Upper lobe of right lung (tissue), 1 donor: ENCODE results near the gene PFDN5. TPM values are rescaled to one million over a fixed set of nuclear protein-coding genes. Genes with fewer than 3 reads are reported as not detected.
A peak's percentile ranks its signal among the peaks of the same experiment; 100 is the strongest.

Experiments
- ATAC-seq: fragments of 200-7000 bp; cut with Tn5 transposase; one replicate; pipeline ENCODE4 v1.9.1; 2020; ENCODE audit warnings: mild to moderate bottlenecking, moderate library complexity
- DNase-seq: peaks from one replicate; pipeline ENCODE4 v3.0.0-alpha.2; 2020
- H3K27ac ChIP-seq: fragments of 200-600 bp; one replicate; pipeline ENCODE4 v1.8.0; 2022
- H3K27me3 ChIP-seq: fragments of 200-600 bp; one replicate; pipeline ENCODE4 v1.8.0; 2022; ENCODE audit warnings: mild to moderate bottlenecking
- H3K36me3 ChIP-seq: fragments of 200-600 bp; one replicate; pipeline ENCODE4 v1.8.0; 2022
- H3K4me1 ChIP-seq: fragments of 200-600 bp; one replicate; pipeline ENCODE4 v1.8.0; 2022
- H3K4me3 ChIP-seq: fragments of 200-600 bp; one replicate; pipeline ENCODE4 v1.8.0; 2022; ENCODE audit warnings: mild to moderate bottlenecking
- H3K9me3 ChIP-seq: fragments of 200-600 bp; one replicate; pipeline ENCODE4 v1.8.0; 2022
- CTCF ChIP-seq: fragments of 200-600 bp; IDR thresholded peaks from one replicate; pipeline ENCODE4 v1.8.0; 2022; ENCODE audit warnings: antibody characterized with exemption
- intact Hi-C: fragments of 100-400 bp; cut with DNase I; formaldehyde crosslinking; loops from one replicate; pipeline ENCODE4 v1.11.0; 2022
- total RNA-seq: library from RNA; stranded (reverse); fragmentation: NEBNext Ultra II Directional; extraction: Animal tissue kit (Norgen Biotek cat#: 25700); gene quantifications from one replicate; pipeline ENCODE4 v1.2.1, GENCODE V29; 2021
- donor health status: DM: no; HTN: yes; CAD: no; lungs with severe emphysema.

The PFDN5 gene
- total RNA-seq, 1 donor from 2014 or later, result 424 TPM

GRCh38 chr12:53324779-53325510 is 29.6 kb downstream of the PFDN5 start:
- ATAC-seq (peak; percentile 88), DNase-seq (peak; percentile 95)
- intact Hi-C loops, result no loop called here
- TF ChIP-seq CTCF, result peak; percentile 81
- H3K36me3 ChIP-seq, result no peaks in the 10 kb centered on the region
- peak overlapping the region; percentile 75 for H3K4me3 ChIP-seq
- no peaks in the 10 kb centered on the region for H3K9me3 ChIP-seq
- H3K27me3 ChIP-seq, result no peaks in the 10 kb centered on the region
- peak overlapping the region; percentile 89 for H3K27ac ChIP-seq
- H3K4me1 ChIP-seq, result peaks cover 40% of the 10 kb centered on the region

- Histone ChIP-seq H3K27me3 (no peaks in the 10 kb centered on the region), H3K36me3 (no peaks in the 10 kb centered on the region), H3K9me3 (no peaks in the 10 kb centered on the region), H3K4me1 (peaks cover 34% of the 10 kb centered on the region), H3K27ac (peak overlapping the region; percentile 89), H3K4me3 (peak overlapping the region; percentile 75)
- DNase-seq, result peak; percentile 70
- no peak for ATAC-seq
- intact Hi-C loops, result no loop called here
- TF ChIP-seq CTCF, result no peak
Measured at GRCh38 chr12:53325511-53326061, 30.2 kb downstream of the PFDN5 start.

GRCh38 chr12:53326460-53327185 is 31.3 kb downstream of the PFDN5 start:
- no peak for ATAC-seq
- DNase-seq, result no peak
- TF ChIP-seq CTCF, result no peak
- intact Hi-C loops, result no loop called here
- H3K36me3 ChIP-seq, result no peaks in the 10 kb centered on the region
- H3K4me3 ChIP-seq, result no peak overlapping the region
- H3K27ac ChIP-seq, result no peak overlapping the region
- H3K9me3 ChIP-seq, result no peaks in the 10 kb centered on the region
- no peaks in the 10 kb centered on the region for H3K27me3 ChIP-seq
- peaks cover 30% of the 10 kb centered on the region for H3K4me1 ChIP-seq

GRCh38 chr12:53327435-53328042 is 32.2 kb downstream of the PFDN5 start:
- peak; percentile 33 for TF ChIP-seq CTCF
- H3K36me3 ChIP-seq, result no peaks in the 10 kb centered on the region
- H3K27ac ChIP-seq, result no peak overlapping the region
- peaks cover 23% of the 10 kb centered on the region for H3K4me1 ChIP-seq
- no peaks in the 10 kb centered on the region for H3K9me3 ChIP-seq
- no peak overlapping the region for H3K4me3 ChIP-seq
- ATAC-seq (no peak), DNase-seq (no peak)
- H3K27me3 ChIP-seq, result no peaks in the 10 kb centered on the region
- intact Hi-C loops, result no loop called here

- Histone ChIP-seq H3K27me3 (no peaks in the 10 kb centered on the region), H3K36me3 (no peaks in the 10 kb centered on the region), H3K4me3 (no peak overlapping the region), H3K27ac (no peak overlapping the region), H3K9me3 (no peaks in the 10 kb centered on the region), H3K4me1 (peaks cover 23% of the 10 kb centered on the region)
- no peak for DNase-seq
- ATAC-seq, result no peak
- no peak for TF ChIP-seq CTCF
- intact Hi-C loops, result no loop called here
Measured at GRCh38 chr12:53328043-53328435, 32.7 kb downstream of the PFDN5 start.
